CD4-positive, alpha-beta T cell treated with Interleukin-10 for 1 hour (primary cell): Measurements from ENCODE around the gene SLC1A2.

Experiments
- DNase-seq: peaks from one replicate; pipeline ENCODE4 v3.0.0-alpha.2; 2020

SLC1A2 gene

GRCh38 chr11:35347921-35348331 is 71.4 kb downstream of the SLC1A2 start:
- DNase-seq: no peak

- no peak for DNase-seq
These were observed 72.0 kb downstream of the SLC1A2 start for GRCh38 chr11:35347173-35347878.

GRCh38 chr11:35346472-35347156 is 72.7 kb downstream of the SLC1A2 start:
- DNase-seq: no peak

GRCh38 chr11:35344681-35345574 is 74.4 kb downstream of the SLC1A2 start:
- no peak for DNase-seq

GRCh38 chr11:35343033-35343598 is 76.2 kb downstream of the SLC1A2 start:
- peak; percentile 73 for DNase-seq

GRCh38 chr11:35340715-35341114 is 78.6 kb downstream of the SLC1A2 start:
- no peak for DNase-seq

GRCh38 chr11:35340071-35340470 is 79.3 kb downstream of the SLC1A2 start:
- DNase-seq: no peak

- no peak for DNase-seq
These were observed 80.4 kb downstream of the SLC1A2 start for GRCh38 chr11:35338921-35339320.

GRCh38 chr11:35337914-35338305 is 81.4 kb downstream of the SLC1A2 start:
- no peak for DNase-seq

- DNase-seq: no peak
These were observed 82.0 kb downstream of the SLC1A2 start for GRCh38 chr11:35337136-35337913.

GRCh38 chr11:35336726-35337125 is 82.6 kb downstream of the SLC1A2 start:
- DNase-seq: no peak

- no peak for DNase-seq
These were observed 84.1 kb downstream of the SLC1A2 start for GRCh38 chr11:35335226-35335625.

GRCh38 chr11:35334385-35335090 is 84.8 kb downstream of the SLC1A2 start:
- peak; percentile 33 for DNase-seq

GRCh38 chr11:35332524-35332923 is 86.8 kb downstream of the SLC1A2 start:
- DNase-seq: no peak

- peak; percentile 69 for DNase-seq
These were observed 88.4 kb downstream of the SLC1A2 start for GRCh38 chr11:35330931-35331330.

- no peak for DNase-seq
These were observed 89.0 kb downstream of the SLC1A2 start for GRCh38 chr11:35330156-35330889.

GRCh38 chr11:35327829-35328228 is 91.5 kb downstream of the SLC1A2 start:
- no peak for DNase-seq

- no peak for DNase-seq
These were observed 93.0 kb downstream of the SLC1A2 start for GRCh38 chr11:35326266-35326879.

GRCh38 chr11:35324981-35325380 is 94.4 kb downstream of the SLC1A2 start:
- no peak for DNase-seq

- DNase-seq: no peak
These were observed 95.0 kb downstream of the SLC1A2 start for GRCh38 chr11:35324183-35324886.
